ENCODE results near the gene DHRSX. TPM values are rescaled to one million over a fixed set of nuclear protein-coding genes. Genes with fewer than 3 reads are reported as not detected.
"Not testable (repeated sequence)": the region's sequence is repeated elsewhere in the genome, so short reads cannot be mapped to it uniquely, and the experiment has no call there.

Gene DHRSX
- total RNA-seq, 2 donors from 2014 or later = 24.2 to 37.1 TPM

DNA sequence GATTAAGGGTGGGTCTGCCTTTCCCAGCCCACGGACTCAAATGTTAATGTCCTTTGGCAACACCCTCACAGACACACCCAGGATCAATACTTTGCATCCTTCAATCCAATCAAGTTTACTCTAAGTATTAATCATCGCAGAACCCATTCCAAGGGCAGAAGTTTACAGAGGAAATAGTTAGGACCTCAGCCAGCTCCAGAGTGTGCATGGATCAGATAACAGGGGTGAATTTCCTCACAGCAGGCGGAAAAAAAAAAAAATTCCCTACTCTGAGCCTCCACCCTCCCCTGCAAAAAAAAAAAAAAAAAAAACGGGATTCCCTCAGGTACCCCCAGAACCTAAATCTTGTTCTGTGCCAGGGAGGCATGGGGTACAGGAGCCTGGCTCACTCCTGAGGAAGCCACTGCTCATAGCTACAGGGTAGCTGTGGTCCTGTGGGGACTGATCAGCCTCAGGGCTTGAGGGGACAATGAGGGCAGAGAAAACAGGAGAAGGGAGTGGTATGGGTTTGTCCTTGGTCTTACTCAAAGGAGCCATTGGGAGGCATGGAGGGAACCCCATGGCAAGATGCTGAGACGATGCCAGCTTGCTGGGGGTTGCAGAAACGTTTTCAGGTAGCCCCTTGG is 113.0 kb downstream of the DHRSX start:
- Histone ChIP-seq H3K36me3 (no peaks in the 10 kb centered on the region), H3K27me3 (replicated peaks; ENCODE audit: insufficient read depth) (no peaks in the 10 kb centered on the region), H3K4me1 (replicated peaks) (no peaks in the 10 kb centered on the region), H3K4me3 (no peak overlapping the region), H3K9me3 (no peaks in the 10 kb centered on the region), H3K27ac (no peak overlapping the region)
- TF ChIP-seq POLR2A (IDR thresholded peaks at IDR 0.05) = no peak
- TF ChIP-seq, protein P1, sequence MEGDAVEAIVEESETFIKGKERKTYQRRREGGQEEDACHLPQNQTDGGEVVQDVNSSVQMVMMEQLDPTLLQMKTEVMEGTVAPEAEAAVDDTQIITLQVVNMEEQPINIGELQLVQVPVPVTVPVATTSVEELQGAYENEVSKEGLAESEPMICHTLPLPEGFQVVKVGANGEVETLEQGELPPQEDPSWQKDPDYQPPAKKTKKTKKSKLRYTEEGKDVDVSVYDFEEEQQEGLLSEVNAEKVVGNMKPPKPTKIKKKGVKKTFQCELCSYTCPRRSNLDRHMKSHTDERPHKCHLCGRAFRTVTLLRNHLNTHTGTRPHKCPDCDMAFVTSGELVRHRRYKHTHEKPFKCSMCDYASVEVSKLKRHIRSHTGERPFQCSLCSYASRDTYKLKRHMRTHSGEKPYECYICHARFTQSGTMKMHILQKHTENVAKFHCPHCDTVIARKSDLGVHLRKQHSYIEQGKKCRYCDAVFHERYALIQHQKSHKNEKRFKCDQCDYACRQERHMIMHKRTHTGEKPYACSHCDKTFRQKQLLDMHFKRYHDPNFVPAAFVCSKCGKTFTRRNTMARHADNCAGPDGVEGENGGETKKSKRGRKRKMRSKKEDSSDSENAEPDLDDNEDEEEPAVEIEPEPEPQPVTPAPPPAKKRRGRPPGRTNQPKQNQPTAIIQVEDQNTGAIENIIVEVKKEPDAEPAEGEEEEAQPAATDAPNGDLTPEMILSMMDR (IDR thresholded peaks at IDR 0.05) = no peak
- no peak for TF ChIP-seq POLR2AphosphoS5 (IDR thresholded peaks at IDR 0.05)
- no peak for DNase-seq (ENCODE audit: low spot score)
- intact Hi-C loops (cut with DNase I) = no loop called here
- WGBS = 65% methylated on average over 6 of the region's 6 CpGs

- TF ChIP-seq POLR2AphosphoS5 (IDR thresholded peaks at IDR 0.05) (no peak), POLR2A (IDR thresholded peaks at IDR 0.05) (no peak)
- TF ChIP-seq, protein P1 (IDR thresholded peaks at IDR 0.05) = no peak
- no peaks in the 10 kb centered on the region for H3K4me1 ChIP-seq (replicated peaks)
- no peaks in the 10 kb centered on the region for H3K27me3 ChIP-seq (replicated peaks; ENCODE audit: insufficient read depth)
- intact Hi-C loops (cut with DNase I) = no loop called here
- no peak for DNase-seq (ENCODE audit: low spot score)
- H3K27ac ChIP-seq = no peak overlapping the region
- H3K36me3 ChIP-seq = no peaks in the 10 kb centered on the region
- H3K9me3 ChIP-seq = no peaks in the 10 kb centered on the region
- H3K4me3 ChIP-seq = no peak overlapping the region
- WGBS = 61% methylated on average over 3 of the region's 3 CpGs
Observed at GRCh38 chrX:2385224-2385623, 115.6 kb downstream of the DHRSX start.

GRCh38 chrX:2384486-2384885 is 116.3 kb downstream of the DHRSX start:
- Histone ChIP-seq H3K9me3 (no peaks in the 10 kb centered on the region), H3K4me3 (no peak overlapping the region), H3K27ac (no peak overlapping the region), H3K27me3 (replicated peaks; ENCODE audit: insufficient read depth) (no peaks in the 10 kb centered on the region), H3K4me1 (replicated peaks) (no peaks in the 10 kb centered on the region), H3K36me3 (no peaks in the 10 kb centered on the region)
- TF ChIP-seq, protein P1 (IDR thresholded peaks at IDR 0.05) = no peak
- no peak for TF ChIP-seq POLR2A (IDR thresholded peaks at IDR 0.05)
- TF ChIP-seq POLR2AphosphoS5 (IDR thresholded peaks at IDR 0.05) = no peak
- 87% methylated on average over 4 of the region's 4 CpGs for WGBS
- DNase-seq (ENCODE audit: low spot score) = no peak
- intact Hi-C loops (cut with DNase I) = no loop called here

GRCh38 chrX:2383735-2384134 is 117.0 kb downstream of the DHRSX start:
- TF ChIP-seq, protein P1 (IDR thresholded peaks at IDR 0.05) = no peak
- TF ChIP-seq POLR2A (IDR thresholded peaks at IDR 0.05) (no peak), POLR2AphosphoS5 (IDR thresholded peaks at IDR 0.05) (no peak)

DNA sequence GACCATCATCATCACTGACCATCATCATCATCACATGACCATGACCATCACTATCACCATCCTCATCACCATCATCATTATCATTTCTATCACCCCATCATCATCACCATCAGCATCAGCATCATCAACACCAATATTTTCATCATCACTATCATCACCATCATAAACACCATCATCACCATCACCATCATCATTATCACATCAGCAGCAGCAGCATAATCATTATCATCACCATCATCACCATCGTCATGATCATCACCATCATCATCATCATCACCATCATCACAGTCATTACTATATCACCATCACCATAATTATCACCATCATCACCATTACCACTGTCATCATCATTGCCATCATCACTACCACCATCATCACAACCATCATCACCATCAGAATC is 117.6 kb downstream of the DHRSX start:
- Histone ChIP-seq H3K4me3 (no peak overlapping the region), H3K4me1 (replicated peaks) (no peaks in the 10 kb centered on the region), H3K36me3 (no peaks in the 10 kb centered on the region), H3K9me3 (no peaks in the 10 kb centered on the region), H3K27ac (no peak overlapping the region), H3K27me3 (replicated peaks; ENCODE audit: insufficient read depth) (no peaks in the 10 kb centered on the region)
- intact Hi-C loops (cut with DNase I) = no loop called here
- 97% methylated on average over 1 of the region's 1 CpG for WGBS
- TF ChIP-seq POLR2AphosphoS5 (IDR thresholded peaks at IDR 0.05) (no peak), POLR2A (IDR thresholded peaks at IDR 0.05) (no peak)
- TF ChIP-seq, protein P1 (IDR thresholded peaks at IDR 0.05) = no peak
- DNase-seq (ENCODE audit: low spot score) = no peak

More at GRCh38 chrX:2383735-2384134, 117.0 kb downstream of the DHRSX start:
- Histone ChIP-seq H3K27ac (no peak overlapping the region), H3K4me3 (no peak overlapping the region), H3K27me3 (replicated peaks; ENCODE audit: insufficient read depth) (no peaks in the 10 kb centered on the region), H3K36me3 (no peaks in the 10 kb centered on the region), H3K9me3 (no peaks in the 10 kb centered on the region), H3K4me1 (replicated peaks) (no peaks in the 10 kb centered on the region)
- no peak for DNase-seq (ENCODE audit: low spot score)
- 90% methylated on average over 3 of the region's 3 CpGs for WGBS
- intact Hi-C loops (cut with DNase I) = no loop called here

DNA sequence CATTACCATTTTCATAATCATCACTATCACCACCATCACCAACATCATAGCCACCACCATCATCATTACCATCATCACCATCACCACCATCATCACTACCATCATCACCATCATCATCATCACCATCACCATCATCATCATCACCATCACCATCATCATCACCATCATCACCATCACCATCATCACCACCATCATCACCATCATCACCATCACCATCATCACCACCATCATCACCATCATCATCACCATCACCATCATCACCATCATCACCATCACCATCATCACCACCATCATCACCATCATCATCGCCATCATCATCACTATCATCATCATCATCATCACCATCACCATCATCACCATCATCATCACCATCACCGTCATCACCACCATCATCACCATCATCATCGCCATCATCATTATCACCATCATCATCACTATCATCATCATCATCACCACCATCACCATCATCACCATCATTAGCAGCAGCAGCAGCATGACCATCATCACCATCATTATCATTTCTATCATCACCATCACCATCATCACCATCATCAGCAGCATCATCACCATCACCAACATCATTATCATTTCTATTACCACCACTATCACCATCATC is 118.2 kb downstream of the DHRSX start:
- H3K4me3 ChIP-seq; H3K9me3 ChIP-seq; DNase-seq (ENCODE audit: low spot score); intact Hi-C loops (cut with DNase I); H3K4me1 ChIP-seq (replicated peaks); H3K27me3 ChIP-seq (replicated peaks; ENCODE audit: insufficient read depth); H3K27ac ChIP-seq; H3K36me3 ChIP-seq: not testable (repeated sequence)
- 76% methylated on average over 3 of the region's 3 CpGs for WGBS

Measured in prostate gland (tissue), 2 donors.